HepG2 (cell line): ENCODE data around the gene DNAJC30. TPM values are rescaled to one million over a fixed set of nuclear protein-coding genes. Genes with fewer than 3 reads are reported as not detected.
A peak's percentile ranks its signal among the peaks of the same experiment; 100 is the strongest.

Experiments used
- BORCS8-MEF2B ChIP-seq: sonication (generic); formaldehyde crosslinking; IDR thresholded peaks from 2 replicates; pipeline ENCODE4 v1.8.0; 2022; ENCODE audit warnings: mild to moderate bottlenecking, missing genetic modification reagents
- CBX5 ChIP-seq: sonication (generic); formaldehyde crosslinking; IDR thresholded peaks from 2 replicates; pipeline ENCODE4 v1.4.0; 2020; ENCODE audit warnings: missing genetic modification reagents, borderline replicate concordance
- FOXC1 ChIP-seq: sonication (generic); formaldehyde crosslinking; IDR thresholded peaks from 2 replicates; pipeline ENCODE4 v1.8.0; 2022; ENCODE audit warnings: mild to moderate bottlenecking, missing genetic modification reagents, borderline replicate concordance
- HNRNPL ChIP-seq: fragments of 200-400 bp; formaldehyde crosslinking; IDR thresholded peaks from 2 replicates; pipeline ENCODE4 v1.6.1; 2017; ENCODE audit warnings: mild to moderate bottlenecking, low read depth, low read length
- NCOA5 ChIP-seq: sonication (generic); formaldehyde crosslinking; IDR thresholded peaks from 2 replicates; pipeline ENCODE4 v1.4.0; 2020; ENCODE audit warnings: missing genetic modification reagents
- RAD51 ChIP-seq: fragments of 450-650 bp; IDR thresholded peaks from 2 replicates; pipeline ENCODE4 v1.6.1; 2016; ENCODE audit warnings: borderline replicate concordance
- SIX4 ChIP-seq: sonication (generic); formaldehyde crosslinking; IDR thresholded peaks from 2 replicates; pipeline ENCODE4 v1.4.0; 2020; ENCODE audit warnings: missing genetic modification reagents
- SKI ChIP-seq: fragments of 450-650 bp; IDR thresholded peaks from one replicate; pipeline ENCODE4 v1.6.1; 2018; ENCODE audit warnings: mild to moderate bottlenecking; ENCODE audit not compliant: partially characterized antibody
- SMYD3 ChIP-seq: sonication (generic); formaldehyde crosslinking; IDR thresholded peaks from 2 replicates; pipeline ENCODE4 v1.8.1; 2023; ENCODE audit warnings: mild to moderate bottlenecking, missing genetic modification reagents
- SP140L ChIP-seq: sonication (generic); formaldehyde crosslinking; IDR thresholded peaks from 2 replicates; pipeline ENCODE4 v1.4.0; 2020; ENCODE audit warnings: missing genetic modification reagents, borderline replicate concordance
- SRSF1 ChIP-seq: fragments of 200-400 bp; formaldehyde crosslinking; optimal IDR thresholded peaks from 2 replicates; pipeline ENCODE3; 2017; ENCODE audit warnings: mild to moderate bottlenecking, low read depth, low read length, moderate library complexity
- SRSF9 ChIP-seq: fragments of 200-400 bp; formaldehyde crosslinking; IDR thresholded peaks from 2 replicates; pipeline ENCODE4 v1.6.1; 2018; ENCODE audit warnings: borderline replicate concordance, mild to moderate bottlenecking, low read depth, low read length; ENCODE audit not compliant: insufficient read depth, poor library complexity, severe bottlenecking
- U2AF2 ChIP-seq: fragments of 200-400 bp; formaldehyde crosslinking; IDR thresholded peaks from 2 replicates; pipeline ENCODE4 v1.6.1; 2017; ENCODE audit warnings: low read depth, mild to moderate bottlenecking, low read length
- ZFP36 ChIP-seq: fragments of 150-350 bp; IDR thresholded peaks from 2 replicates; pipeline ENCODE4 v1.6.1; 2018; ENCODE audit warnings: borderline replicate concordance, low read length, low read depth; ENCODE audit not compliant: partially characterized antibody
- ZMYM2 ChIP-seq: sonication (generic); formaldehyde crosslinking; IDR thresholded peaks from 2 replicates; pipeline ENCODE4 v1.8.0; 2022; ENCODE audit warnings: mild to moderate bottlenecking, missing genetic modification reagents
- ZNF12 ChIP-seq: sonication (generic); formaldehyde crosslinking; IDR thresholded peaks from 2 replicates; pipeline ENCODE4 v1.5.0; 2020; ENCODE audit warnings: missing genetic modification reagents
- ZNF556 ChIP-seq: sonication (generic); formaldehyde crosslinking; IDR thresholded peaks from 2 replicates; pipeline ENCODE4 v1.4.0; 2020; ENCODE audit warnings: mild to moderate bottlenecking, missing genetic modification reagents, borderline replicate concordance
- ZNF7 ChIP-seq: IDR thresholded peaks from 2 replicates; pipeline ENCODE4 v1.6.1; 2016; ENCODE audit warnings: missing biosample characterization, missing genetic modification reagents
- ZNF720 ChIP-seq: sonication (generic); formaldehyde crosslinking; IDR thresholded peaks from 2 replicates; pipeline ENCODE4 v1.4.0; 2020; ENCODE audit warnings: missing genetic modification reagents
- polyA plus RNA-seq, 8 experiments: library from polyadenylated mRNA; depleted of rRNA in 3 of 8; stranded (reverse) in 7 of 8; unstranded in 1 of 8; fragments of >200 nt; fragmentation: Illumina TruSeq in 4 of 8; extraction: Trizol in 4 of 8; gene quantifications; 2 replicates each; pipeline versions ENCODE4 v1.2.1 to v1.2.3, GENCODE V29; 2011 to 2016; ENCODE audit warnings: low read depth in 4 of 8, missing spikeins in 1 of 8, mixed read lengths in 1 of 8; ENCODE audit not compliant: insufficient read depth in 1 of 8
- total RNA-seq, 5 experiments: library from RNA; depleted of rRNA; stranded (reverse); fragments of >200 nt; fragmentation: Illumina TruSeq; extraction: Trizol; gene quantifications; 2 replicates each; pipeline ENCODE4 v1.2.3, GENCODE V29; 2016; ENCODE audit warnings: low read depth in 1 of 5
- TF ChIP-seq, protein P1 (sequence below): sonication (generic); formaldehyde crosslinking; IDR thresholded peaks from 2 replicates; pipeline ENCODE4 v1.4.0; 2020; ENCODE audit warnings: missing genetic modification reagents, borderline replicate concordance
- TF ChIP-seq, protein P2 (sequence below): sonication (generic); formaldehyde crosslinking; IDR thresholded peaks from 2 replicates; pipeline ENCODE4 v1.5.1; 2020; ENCODE audit warnings: missing genetic modification reagents, mild to moderate bottlenecking, borderline replicate concordance

Gene DNAJC30
- total and polyA plus RNA-seq, 2 of the 13 experiments (the other 11 are each of a cell fraction or from before 2014, with no cell fraction given): 3.3 to 3.8 TPM

DNA sequence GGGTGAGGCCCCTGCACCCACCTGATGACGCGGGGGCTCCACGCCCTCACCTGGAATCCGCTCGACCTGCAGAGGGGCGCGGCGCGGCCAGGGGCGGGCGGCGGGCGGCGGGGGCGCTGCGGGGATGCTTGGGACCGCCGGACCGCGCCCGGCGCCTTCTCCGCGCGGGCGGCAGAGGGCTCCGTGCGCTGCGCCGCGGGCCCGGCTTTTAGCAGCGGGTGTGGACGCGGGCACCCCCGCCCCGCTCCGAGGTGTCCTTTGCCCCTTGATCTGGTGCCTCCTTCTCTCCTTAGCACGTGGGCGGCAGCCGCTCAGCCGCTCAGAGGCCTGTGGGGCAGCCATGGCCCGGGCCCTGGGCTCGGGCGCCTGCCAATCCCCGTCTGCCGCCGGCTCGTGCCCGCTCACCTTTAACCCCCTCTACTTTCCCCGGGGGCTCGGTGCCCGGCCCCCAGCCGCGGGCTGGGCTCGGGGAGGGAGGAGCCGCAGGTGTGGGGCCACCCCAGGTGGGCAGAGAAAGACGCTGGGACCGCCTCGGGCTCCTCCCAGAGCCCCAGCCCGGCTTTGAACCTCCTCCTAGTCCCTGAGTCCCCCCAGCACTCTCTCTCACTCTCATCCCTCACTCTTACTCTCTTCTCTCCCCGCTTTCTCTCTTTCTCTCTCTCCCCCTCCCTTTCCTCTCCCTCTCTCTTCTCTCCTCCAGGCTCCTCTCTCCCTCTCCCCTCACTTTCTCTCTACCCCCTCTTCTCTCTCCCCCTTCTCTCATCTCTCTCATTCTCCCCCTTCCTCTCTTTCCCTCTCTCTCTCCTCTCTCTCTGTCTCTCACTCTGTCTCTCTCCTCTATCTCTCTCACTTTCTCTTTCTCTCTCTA is 35.3 kb downstream of the DNAJC30 start (continued):
- TF ChIP-seq, protein P1, sequence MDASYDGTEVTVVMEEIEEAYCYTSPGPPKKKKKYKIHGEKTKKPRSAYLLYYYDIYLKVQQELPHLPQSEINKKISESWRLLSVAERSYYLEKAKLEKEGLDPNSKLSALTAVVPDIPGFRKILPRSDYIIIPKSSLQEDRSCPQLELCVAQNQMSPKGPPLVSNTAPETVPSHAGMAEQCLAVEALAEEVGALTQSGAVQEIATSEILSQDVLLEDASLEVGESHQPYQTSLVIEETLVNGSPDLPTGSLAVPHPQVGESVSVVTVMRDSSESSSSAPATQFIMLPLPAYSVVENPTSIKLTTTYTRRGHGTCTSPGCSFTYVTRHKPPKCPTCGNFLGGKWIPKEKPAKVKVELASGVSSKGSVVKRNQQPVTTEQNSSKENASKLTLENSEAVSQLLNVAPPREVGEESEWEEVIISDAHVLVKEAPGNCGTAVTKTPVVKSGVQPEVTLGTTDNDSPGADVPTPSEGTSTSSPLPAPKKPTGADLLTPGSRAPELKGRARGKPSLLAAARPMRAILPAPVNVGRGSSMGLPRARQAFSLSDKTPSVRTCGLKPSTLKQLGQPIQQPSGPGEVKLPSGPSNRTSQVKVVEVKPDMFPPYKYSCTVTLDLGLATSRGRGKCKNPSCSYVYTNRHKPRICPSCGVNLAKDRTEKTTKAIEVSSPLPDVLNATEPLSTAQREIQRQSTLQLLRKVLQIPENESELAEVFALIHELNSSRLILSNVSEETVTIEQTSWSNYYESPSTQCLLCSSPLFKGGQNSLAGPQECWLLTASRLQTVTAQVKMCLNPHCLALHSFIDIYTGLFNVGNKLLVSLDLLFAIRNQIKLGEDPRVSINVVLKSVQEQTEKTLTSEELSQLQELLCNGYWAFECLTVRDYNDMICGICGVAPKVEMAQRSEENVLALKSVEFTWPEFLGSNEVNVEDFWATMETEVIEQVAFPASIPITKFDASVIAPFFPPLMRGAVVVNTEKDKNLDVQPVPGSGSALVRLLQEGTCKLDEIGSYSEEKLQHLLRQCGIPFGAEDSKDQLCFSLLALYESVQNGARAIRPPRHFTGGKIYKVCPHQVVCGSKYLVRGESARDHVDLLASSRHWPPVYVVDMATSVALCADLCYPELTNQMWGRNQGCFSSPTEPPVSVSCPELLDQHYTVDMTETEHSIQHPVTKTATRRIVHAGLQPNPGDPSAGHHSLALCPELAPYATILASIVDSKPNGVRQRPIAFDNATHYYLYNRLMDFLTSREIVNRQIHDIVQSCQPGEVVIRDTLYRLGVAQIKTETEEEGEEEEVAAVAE (CRISPR knock-in tag): no peak
- TF ChIP-seq FOXC1 (CRISPR knock-in tag) (peak; percentile 64; the same call in 1 of the 2 replicates), ZMYM2 (no peak), SIX4 (CRISPR knock-in tag) (no peak), SKI (peak; percentile 33), NCOA5 (CRISPR knock-in tag) (no peak), SMYD3 (CRISPR knock-in tag) (no peak), BORCS8-MEF2B (CRISPR knock-in tag) (no peak), CBX5 (CRISPR knock-in tag) (no peak), SP140L (CRISPR knock-in tag) (no peak), SRSF1 (peak; percentile 49), ZNF720 (no peak), ZNF7 (CRISPR knock-in tag) (no peak), SRSF9 (no peak), ZNF556 (CRISPR knock-in tag) (peak; percentile 73; the same call in 1 of the 2 replicates), RAD51 (no peak), HNRNPL (peak; percentile 74; the same call in 1 of the 2 replicates), ZNF12 (CRISPR knock-in tag) (no peak), U2AF2 (no peak), ZFP36 (no peak)
- TF ChIP-seq, protein P2, sequence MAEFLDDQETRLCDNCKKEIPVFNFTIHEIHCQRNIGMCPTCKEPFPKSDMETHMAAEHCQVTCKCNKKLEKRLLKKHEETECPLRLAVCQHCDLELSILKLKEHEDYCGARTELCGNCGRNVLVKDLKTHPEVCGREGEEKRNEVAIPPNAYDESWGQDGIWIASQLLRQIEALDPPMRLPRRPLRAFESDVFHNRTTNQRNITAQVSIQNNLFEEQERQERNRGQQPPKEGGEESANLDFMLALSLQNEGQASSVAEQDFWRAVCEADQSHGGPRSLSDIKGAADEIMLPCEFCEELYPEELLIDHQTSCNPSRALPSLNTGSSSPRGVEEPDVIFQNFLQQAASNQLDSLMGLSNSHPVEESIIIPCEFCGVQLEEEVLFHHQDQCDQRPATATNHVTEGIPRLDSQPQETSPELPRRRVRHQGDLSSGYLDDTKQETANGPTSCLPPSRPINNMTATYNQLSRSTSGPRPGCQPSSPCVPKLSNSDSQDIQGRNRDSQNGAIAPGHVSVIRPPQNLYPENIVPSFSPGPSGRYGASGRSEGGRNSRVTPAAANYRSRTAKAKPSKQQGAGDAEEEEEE (CRISPR knock-in tag): no peak
